Iris pigment epithelial cell (primary cell): ENCODE results near the gene OR51S1.
"Not testable (repeated sequence)": the region's sequence is repeated elsewhere in the genome, so short reads cannot be mapped to it uniquely, and the experiment has no call there.

Experiments
- DNase-seq: peaks from one replicate; pipeline ENCODE4 v3.0.0-alpha.2; 2011; ENCODE audit warnings: low read depth

The OR51S1 gene

GRCh38 chr11:4804280-4804679, 44.7 kb downstream of the OR51S1 start, which contains the start of gene OR52R1:
Gene OR52R1, minus strand, starts transcription at chr11:4804380. Its CDS starts 0 bp downstream, at chr11:4804380.
- no peak for DNase-seq

GRCh38 chr11:4801316-4801715, 47.7 kb downstream of the OR51S1 start:
- DNase-seq, result not testable (repeated sequence)

GRCh38 chr11:4798427-4799183, 50.4 kb downstream of the OR51S1 start:
- no peak for DNase-seq
